T-cell (primary cell): ENCODE results near the gene GJB3. TPM values are rescaled to one million over a fixed set of nuclear protein-coding genes. Genes with fewer than 3 reads are reported as not detected.
A peak's percentile ranks its signal among the peaks of the same experiment; 100 is the strongest.

Source experiments
- ATAC-seq, 4 experiments: fragments of 200-7000 bp in 3 of 4; fragments of 150-1000 bp in 1 of 4; cut with Tn5 transposase; replicated peaks in 1 of 4; 1 replicate in 3 of 4; 2 replicates in 1 of 4; pipeline ENCODE4 v1.10.0; 2021; ENCODE audit warnings: moderate library complexity in 3 of 4, mild to moderate bottlenecking in 2 of 4, moderate number of reproducible peaks in 1 of 4
- CTCF ChIA-PET, 2 donors: fragments of 300-600 bp; sonication (Branson Sonifier 250); formaldehyde crosslinking; loops; one replicate each; lab custom pipeline; 2022; ENCODE audit warnings: antibody characterized with exemption in 2 of 2; lab: Charles Lee
- POLR2A ChIA-PET, 2 donors: fragments of 300-600 bp; sonication (Branson Sonifier 250); formaldehyde crosslinking; loops; one replicate each; lab custom pipeline; 2022; ENCODE audit warnings: antibody characterized with exemption in 2 of 2; lab: Charles Lee
- DNase-seq, 35 experiments: peaks; one replicate each; pipeline versions ENCODE4 v3.0.0 to v3.0.0-alpha.2; 2013 to 2023
- H3K27ac ChIP-seq: one replicate; pipeline ENCODE4 v1.5.1; 2013; ENCODE audit warnings: low read length
- H3K27me3 ChIP-seq, 2 experiments: replicated peaks in 1 of 2; 1 replicate in 1 of 2; 2 replicates in 1 of 2; pipeline versions ENCODE4 v1.6.1 to v1.7.0; 2013; ENCODE audit warnings: low read length in 1 of 2, mixed read lengths in 1 of 2; ENCODE audit not compliant: control insufficient read depth in 2 of 2, insufficient read depth in 2 of 2; ENCODE audit errors: extremely low read depth in 1 of 2
- H3K36me3 ChIP-seq, 2 donors: 1 replicate in 1 of 2; 2 replicates in 1 of 2; pipeline versions ENCODE4 v1.6.1 to v1.7.0; 2013; ENCODE audit warnings: low read length in 1 of 2; ENCODE audit not compliant: control insufficient read depth in 2 of 2, insufficient read depth in 1 of 2; ENCODE audit errors: extremely low read depth in 1 of 2
- H3K4me1 ChIP-seq, 2 experiments: 1 replicate in 1 of 2; 2 replicates in 1 of 2; pipeline versions ENCODE4 v1.6.1 to v1.7.0; 2013; ENCODE audit warnings: low read length in 2 of 2, mixed read lengths in 1 of 2; ENCODE audit not compliant: insufficient read depth in 2 of 2, control insufficient read depth in 1 of 2; ENCODE audit errors: extremely low read depth in 1 of 2
- H3K4me3 ChIP-seq, 2 donors: 1 replicate in 1 of 2; 2 replicates in 1 of 2; pipeline versions ENCODE4 v1.5.1 to v1.7.0; 2013; ENCODE audit warnings: mild to moderate bottlenecking in 2 of 2, low read length in 1 of 2, moderate library complexity in 1 of 2; ENCODE audit not compliant: control insufficient read depth in 1 of 2; ENCODE audit errors: extremely low read depth in 1 of 2
- H3K9me3 ChIP-seq: 2 replicates; pipeline ENCODE4 v1.7.0; 2013
- H3K27ac Mint-ChIP-seq, 2 donors: one replicate each; pipeline ENCODE4 v1.8.0; 2020 to 2021; ENCODE audit warnings: mild to moderate bottlenecking in 2 of 2, mixed read lengths in 2 of 2
- H3K27me3 Mint-ChIP-seq, 2 donors: one replicate each; pipeline ENCODE4 v1.8.0; 2021 to 2022; ENCODE audit warnings: mixed read lengths in 2 of 2
- H3K36me3 Mint-ChIP-seq: one replicate; pipeline ENCODE4 v1.8.0; 2021; ENCODE audit warnings: mixed read lengths
- H3K4me1 Mint-ChIP-seq, 3 donors: one replicate each; pipeline ENCODE4 v1.8.0; 2020 to 2022; ENCODE audit warnings: mixed read lengths in 3 of 3, mild to moderate bottlenecking in 1 of 3
- H3K4me3 Mint-ChIP-seq, 3 donors: one replicate each; pipeline ENCODE4 v1.8.0; 2020 to 2022; ENCODE audit warnings: mild to moderate bottlenecking in 3 of 3, mixed read lengths in 3 of 3, moderate library complexity in 3 of 3
- H3K9me3 Mint-ChIP-seq, 3 donors: one replicate each; pipeline ENCODE4 v1.8.0; 2020 to 2022; ENCODE audit warnings: mixed read lengths in 3 of 3
- WGBS: methylation state at CpG from one replicate; pipeline ENCODE4 v1.1.5; 2013; ENCODE audit warnings: missing lambda C conversion rate; ENCODE audit not compliant: insufficient coverage; 5-methylcytosine and 5-hydroxymethylcytosine counted together
- total RNA-seq, 35 experiments: library from RNA in 6 of 35; stranded (reverse) in 6 of 35; fragments of 120-200 nt in 1 of 35; gene quantifications; one replicate each; pipeline versions ENCODE4 v1.2.1 to v1.2.4 and lab custom pipeline; 2013 to 2026

Gene GJB3
- total RNA-seq, 5 donors from 2014 or later (not counting 1 experiment from before 2014, with no cell fraction given), result not detected

DNA sequence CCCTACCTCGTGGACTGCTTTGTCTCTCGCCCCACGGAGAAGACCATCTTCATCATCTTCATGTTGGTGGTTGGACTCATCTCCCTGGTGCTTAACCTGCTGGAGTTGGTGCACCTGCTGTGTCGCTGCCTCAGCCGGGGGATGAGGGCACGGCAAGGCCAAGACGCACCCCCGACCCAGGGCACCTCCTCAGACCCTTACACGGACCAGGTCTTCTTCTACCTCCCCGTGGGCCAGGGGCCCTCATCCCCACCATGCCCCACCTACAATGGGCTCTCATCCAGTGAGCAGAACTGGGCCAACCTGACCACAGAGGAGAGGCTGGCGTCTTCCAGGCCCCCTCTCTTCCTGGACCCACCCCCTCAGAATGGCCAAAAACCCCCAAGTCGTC is 13.8 kb downstream of the GJB3 start:
- ATAC-seq (no peak), DNase-seq (no peak)
- Mint-ChIP-seq H3K36me3 (no peaks in the 10 kb centered on the region), H3K27me3 (peaks cover 18 to 22% of the 10 kb centered on the region in 2 donors), H3K27ac (no peak overlapping the region), H3K4me3 (peak overlapping the region in 1 of 3 donors; percentile 31), H3K9me3 (no peaks in the 10 kb centered on the region), H3K4me1 (peaks cover 5 to 7% (median 6%) of the 10 kb centered on the region in 3 donors)
- Histone ChIP-seq H3K4me3 (no peak overlapping the region), H3K27me3 (peaks cover 0 to 42% of the 10 kb centered on the region in 2 experiments), H3K4me1 (peaks cover 0 to 9% of the 10 kb centered on the region in 2 experiments), H3K9me3 (no peaks in the 10 kb centered on the region), H3K36me3 (no peaks in the 10 kb centered on the region), H3K27ac (no peak overlapping the region)
- 85% methylated on average over 10 of the region's 12 CpGs for WGBS
- ChIA-PET CTCF (interaction anchor here in 1 of 2 donors (0.6 kb wide), 1 partner anchor 932 kb away, joined by 3 read pairs; no protein-coding TSS in a partner anchor), POLR2A (no interaction called here)

DNA sequence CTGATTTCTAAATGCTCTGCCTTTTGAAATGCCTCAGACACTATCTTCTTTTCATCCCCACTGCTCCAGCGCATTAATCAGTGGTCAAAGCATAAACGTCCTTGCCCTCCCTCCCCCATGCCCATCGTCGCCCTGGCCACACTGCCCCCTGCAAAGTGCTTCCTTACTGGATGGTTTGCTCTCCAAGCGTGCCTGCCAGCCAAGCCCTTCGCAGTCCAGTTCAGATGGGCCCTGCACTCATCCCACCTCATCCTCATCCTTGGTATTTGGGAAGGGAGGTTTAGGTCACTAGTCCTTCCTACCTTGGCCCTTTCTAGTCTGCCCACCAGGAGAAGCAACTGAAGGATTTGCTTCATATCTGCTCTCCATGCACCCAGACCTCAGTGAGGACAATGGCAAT is 14.9 kb downstream of the GJB3 start:
- Histone ChIP-seq H3K4me1 (peaks cover 0 to 9% of the 10 kb centered on the region in 2 experiments), H3K27me3 (peaks cover 0 to 35% of the 10 kb centered on the region in 2 experiments), H3K27ac (no peak overlapping the region), H3K9me3 (no peaks in the 10 kb centered on the region), H3K4me3 (no peak overlapping the region), H3K36me3 (no peaks in the 10 kb centered on the region)
- ChIA-PET POLR2A (no interaction called here), CTCF (no interaction called here)
- Mint-ChIP-seq H3K27me3 (peaks cover 14 to 15% of the 10 kb centered on the region in 2 donors), H3K4me3 (no peak overlapping the region), H3K9me3 (no peaks in the 10 kb centered on the region), H3K36me3 (no peaks in the 10 kb centered on the region), H3K4me1 (peaks cover 5 to 7% (median 6%) of the 10 kb centered on the region in 3 donors), H3K27ac (no peak overlapping the region)
- DNase-seq, result no peak
- WGBS, result 75% methylated on average over 2 of the region's 6 CpGs
- ATAC-seq, result no peak

DNA sequence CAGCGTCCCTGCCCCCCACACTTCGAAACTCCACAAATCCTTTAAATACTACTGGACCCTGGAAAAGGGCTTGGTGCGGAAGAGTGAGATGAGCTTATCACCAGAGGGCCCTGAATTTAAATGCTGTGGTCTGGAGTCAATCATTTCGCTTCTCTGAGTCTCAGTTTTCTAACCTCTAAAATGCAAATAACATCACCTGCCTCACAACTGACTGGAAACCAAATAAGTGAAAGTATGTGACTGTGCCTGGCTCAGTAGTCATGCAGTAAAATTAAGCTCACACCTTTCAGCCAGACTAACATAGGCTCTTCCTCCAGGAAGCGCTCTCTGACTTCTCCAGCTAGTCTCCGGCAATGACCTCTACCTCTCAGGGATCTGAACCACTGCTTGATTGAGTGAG is 16.0 kb downstream of the GJB3 start:
- Mint-ChIP-seq H3K36me3 (no peaks in the 10 kb centered on the region), H3K27me3 (peaks cover 6 to 8% of the 10 kb centered on the region in 2 donors), H3K4me3 (no peak overlapping the region), H3K9me3 (no peaks in the 10 kb centered on the region), H3K27ac (no peak overlapping the region), H3K4me1 (peaks cover 5 to 6% (median 6%) of the 10 kb centered on the region in 3 donors)
- H3K9me3 ChIP-seq, result no peaks in the 10 kb centered on the region
- DNase-seq, result no peak
- ChIA-PET CTCF (no interaction called here), POLR2A (no interaction called here)
- 94% methylated on average over 2 of the region's 6 CpGs for WGBS
- peaks cover 0 to 25% of the 10 kb centered on the region in 2 experiments for H3K27me3 ChIP-seq
- H3K4me3 ChIP-seq, result no peak overlapping the region
- peaks cover 0 to 9% of the 10 kb centered on the region in 2 experiments for H3K4me1 ChIP-seq
- no peaks in the 10 kb centered on the region for H3K36me3 ChIP-seq
- ATAC-seq, result no peak
- no peak overlapping the region for H3K27ac ChIP-seq

DNA sequence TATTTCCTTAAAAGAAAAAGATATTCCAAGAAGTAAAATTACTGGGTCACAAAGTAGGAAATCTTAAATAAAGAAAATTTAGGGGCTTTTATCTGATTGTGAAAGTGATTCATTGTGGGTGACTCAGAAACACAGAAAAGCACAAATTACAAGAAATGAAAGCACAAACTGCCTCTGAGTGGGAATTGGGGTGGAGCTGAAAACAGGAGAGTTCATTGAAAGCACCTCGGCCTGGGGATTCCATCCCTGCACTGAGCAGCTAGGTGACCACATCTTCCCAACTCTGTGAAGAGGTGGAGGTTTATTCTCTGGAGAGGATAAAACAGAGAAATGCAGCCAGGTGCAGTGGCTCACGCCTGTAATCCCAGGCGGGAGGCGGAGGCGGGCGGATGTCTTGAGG is 19.2 kb downstream of the GJB3 start:
- CTCF ChIA-PET, result no interaction called here
- H3K9me3 ChIP-seq, result no peaks in the 10 kb centered on the region
- POLR2A ChIA-PET, result no interaction called here
- no peaks in the 10 kb centered on the region for H3K27me3 ChIP-seq
- DNase-seq (no peak), ATAC-seq (no peak)
- 17% methylated on average over 1 of the region's 6 CpGs for WGBS
- no peaks in the 10 kb centered on the region for H3K4me1 Mint-ChIP-seq
- H3K36me3 ChIP-seq, result no peaks in the 10 kb centered on the region
- no peak overlapping the region for H3K4me3 ChIP-seq
- H3K36me3 Mint-ChIP-seq, result peaks cover 8% of the 10 kb centered on the region
- no peaks in the 10 kb centered on the region for H3K4me1 ChIP-seq
- H3K4me3 Mint-ChIP-seq, result no peak overlapping the region
- H3K27ac Mint-ChIP-seq, result no peak overlapping the region
- H3K27ac ChIP-seq, result no peak overlapping the region
- no peaks in the 10 kb centered on the region for H3K27me3 Mint-ChIP-seq
- peaks cover 0 to 9% (median 4%) of the 10 kb centered on the region in 3 donors for H3K9me3 Mint-ChIP-seq

DNA sequence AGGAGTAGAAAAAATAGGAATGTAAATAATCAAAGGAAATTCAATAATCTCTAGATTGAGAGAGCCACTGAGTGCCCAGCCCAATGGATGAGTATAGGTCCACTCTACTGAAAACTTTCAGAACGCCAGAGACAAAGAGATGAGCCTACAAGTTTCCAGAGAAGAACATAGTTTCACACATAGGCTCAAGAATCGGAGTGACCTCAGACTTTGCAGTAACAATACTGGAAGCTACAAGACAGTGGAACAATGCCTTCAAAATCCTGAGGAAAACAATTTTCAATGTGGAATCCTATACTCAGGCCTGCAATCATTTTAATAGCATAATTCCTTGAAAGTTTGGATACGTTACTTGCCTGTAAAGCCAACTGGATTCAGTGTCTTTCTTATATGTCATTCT is 22.8 kb downstream of the GJB3 start:
- CTCF ChIA-PET, result no interaction called here

DNA sequence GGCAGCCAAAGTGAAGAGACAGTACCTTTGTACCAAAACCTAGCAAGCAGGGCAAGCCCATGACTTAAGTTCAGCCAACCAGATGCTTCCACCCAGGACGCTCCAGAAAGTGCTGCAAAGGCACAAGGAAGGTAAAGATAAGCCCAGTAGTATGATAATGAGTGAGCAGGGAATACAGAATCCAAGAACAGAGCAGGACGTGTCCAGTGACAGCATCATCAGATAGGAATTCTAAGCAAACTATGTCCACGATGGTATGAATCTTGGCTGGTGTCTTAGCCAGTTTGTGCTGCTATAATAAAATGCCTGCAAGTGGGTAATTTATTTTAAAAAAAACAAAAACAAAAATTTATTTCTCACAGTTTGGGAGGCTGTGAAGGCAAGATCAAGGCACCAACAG is 25.4 kb downstream of the GJB3 start:
- WGBS, result 54% methylated on average over 2 of the region's 3 CpGs
- Histone ChIP-seq H3K4me3 (no peak overlapping the region), H3K27ac (no peak overlapping the region), H3K27me3 (no peaks in the 10 kb centered on the region), H3K9me3 (no peaks in the 10 kb centered on the region), H3K4me1 (no peaks in the 10 kb centered on the region), H3K36me3 (no peaks in the 10 kb centered on the region)
- CTCF ChIA-PET, result no interaction called here
- Mint-ChIP-seq H3K27ac (no peak overlapping the region), H3K4me1 (peaks cover 0 to 6% (median 0%) of the 10 kb centered on the region in 3 donors), H3K9me3 (peaks cover 4 to 14% (median 6%) of the 10 kb centered on the region in 3 donors), H3K4me3 (no peak overlapping the region), H3K27me3 (no peaks in the 10 kb centered on the region), H3K36me3 (peaks cover 25% of the 10 kb centered on the region)
- POLR2A ChIA-PET, result no interaction called here
- ATAC-seq, result no peak
- DNase-seq, result no peak

More for the DNA sequence above, 22.8 kb downstream of the GJB3 start:
- ATAC-seq (no peak), DNase-seq (no peak)
- no peak overlapping the region for H3K27ac Mint-ChIP-seq
- H3K36me3 Mint-ChIP-seq, result peaks cover 14% of the 10 kb centered on the region
- H3K27me3 ChIP-seq, result no peaks in the 10 kb centered on the region
- H3K4me1 Mint-ChIP-seq, result no peaks in the 10 kb centered on the region
- no peaks in the 10 kb centered on the region for H3K9me3 ChIP-seq
- H3K9me3 Mint-ChIP-seq, result peaks cover 0 to 9% (median 4%) of the 10 kb centered on the region in 3 donors
- H3K4me3 Mint-ChIP-seq, result no peak overlapping the region
- H3K4me1 ChIP-seq, result no peaks in the 10 kb centered on the region
- no peaks in the 10 kb centered on the region for H3K27me3 Mint-ChIP-seq
- H3K27ac ChIP-seq, result no peak overlapping the region
- POLR2A ChIA-PET, result no interaction called here
- 100% methylated on average over 2 of the region's 3 CpGs for WGBS
- no peak overlapping the region for H3K4me3 ChIP-seq
- H3K36me3 ChIP-seq, result no peaks in the 10 kb centered on the region
